ENCODE data around the gene KLF5. TPM values are rescaled to one million over a fixed set of nuclear protein-coding genes. Genes with fewer than 3 reads are reported as not detected.

KLF5 gene
- 4.0 and 7.2 TPM in 2 replicates for total RNA-seq (2021)
- percentile 64 among the genes with signal in this experiment for Bru-seq, nascent RNA
- percentile 57 among the genes with signal in this experiment for BruChase-seq, experiment 1, labeled RNA remaining after a 2-hour chase
- percentile 42 among the genes with signal in this experiment for BruChase-seq, experiment 2, labeled RNA remaining after a 6-hour chase
- long read RNA-seq, transcript KLF5-201 (4 exons, 3,566 nt) = major isoform, 5 of 6 reads
- long read RNA-seq, partial matches to known transcripts = 0 of 6 reads
- long read RNA-seq, other reads (novel, unspliced or antisense) = 1 of 6 reads

DNA sequence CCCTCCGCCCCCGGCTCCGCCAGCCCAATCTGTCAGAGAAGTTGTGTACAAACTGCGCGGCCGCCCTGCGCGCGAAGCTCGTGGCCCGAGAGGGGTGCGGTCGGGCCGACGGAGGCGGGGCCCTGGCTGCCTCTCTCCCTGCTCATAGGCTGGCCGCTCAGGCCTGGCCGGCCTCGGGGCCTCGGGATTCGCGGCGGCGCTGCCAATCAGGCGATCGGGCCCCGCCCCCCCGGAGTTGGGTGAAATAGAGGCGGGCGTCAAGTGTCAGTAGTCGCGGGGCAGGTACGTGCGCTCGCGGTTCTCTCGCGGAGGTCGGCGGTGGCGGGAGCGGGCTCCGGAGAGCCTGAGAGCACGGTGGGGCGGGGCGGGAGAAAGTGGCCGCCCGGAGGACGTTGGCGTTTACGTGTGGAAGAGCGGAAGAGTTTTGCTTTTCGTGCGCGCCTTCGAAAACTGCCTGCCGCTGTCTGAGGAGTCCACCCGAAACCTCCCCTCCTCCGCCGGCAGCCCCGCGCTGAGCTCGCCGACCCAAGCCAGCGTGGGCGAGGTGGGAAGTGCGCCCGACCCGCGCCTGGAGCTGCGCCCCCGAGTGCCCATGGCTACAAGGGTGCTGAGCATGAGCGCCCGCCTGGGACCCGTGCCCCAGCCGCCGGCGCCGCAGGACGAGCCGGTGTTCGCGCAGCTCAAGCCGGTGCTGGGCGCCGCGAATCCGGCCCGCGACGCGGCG lies at the start of gene KLF5:
Gene KLF5, plus strand, starts transcription at position 270 of the 724 bp plus-strand sequence. Its CDS starts 323 bp downstream, at position 593.
- Histone ChIP-seq H3K4me1 (ENCODE audit: insufficient read depth, low read length, poor library complexity, severe bottlenecking) (peaks cover 17% of the 10 kb centered on the region), H3K4me3 (ENCODE audit: low read depth, low read length, poor library complexity, severe bottlenecking) (peak within 1 kb of the TSS; percentile 65), H3K27me3 (replicated peaks; ENCODE audit: insufficient read depth, low read depth, low read length, poor library complexity) (no peaks in the 10 kb centered on the region), H3K36me3 (ENCODE audit: insufficient read depth, low read length, poor library complexity, severe bottlenecking) (no peaks in the 10 kb centered on the region), H3K27ac (ENCODE audit: low read depth, low read length, poor library complexity, severe bottlenecking) (no peak within 1 kb of the TSS), H3K9me3 (ENCODE audit: low read depth, low read length, poor library complexity, severe bottlenecking) (no peaks in the 10 kb centered on the region)
- intact Hi-C loops (cut with micrococcal nuclease; ENCODE audit: unreplicated experiment) = loop anchor here (5.0 kb wide), 2 partner anchors 217 to 368 kb away; no protein-coding TSS in a partner anchor
- ChIA-PET POLR2A (ENCODE audit: low non-redundant PET) (no interaction called here), CTCF (no interaction called here)
- peak; percentile 98 for DNase-seq (ENCODE audit: low spot score)
- BruUV-seq (replicated peaks) = no TSS peak
- TF ChIP-seq, protein P1, sequence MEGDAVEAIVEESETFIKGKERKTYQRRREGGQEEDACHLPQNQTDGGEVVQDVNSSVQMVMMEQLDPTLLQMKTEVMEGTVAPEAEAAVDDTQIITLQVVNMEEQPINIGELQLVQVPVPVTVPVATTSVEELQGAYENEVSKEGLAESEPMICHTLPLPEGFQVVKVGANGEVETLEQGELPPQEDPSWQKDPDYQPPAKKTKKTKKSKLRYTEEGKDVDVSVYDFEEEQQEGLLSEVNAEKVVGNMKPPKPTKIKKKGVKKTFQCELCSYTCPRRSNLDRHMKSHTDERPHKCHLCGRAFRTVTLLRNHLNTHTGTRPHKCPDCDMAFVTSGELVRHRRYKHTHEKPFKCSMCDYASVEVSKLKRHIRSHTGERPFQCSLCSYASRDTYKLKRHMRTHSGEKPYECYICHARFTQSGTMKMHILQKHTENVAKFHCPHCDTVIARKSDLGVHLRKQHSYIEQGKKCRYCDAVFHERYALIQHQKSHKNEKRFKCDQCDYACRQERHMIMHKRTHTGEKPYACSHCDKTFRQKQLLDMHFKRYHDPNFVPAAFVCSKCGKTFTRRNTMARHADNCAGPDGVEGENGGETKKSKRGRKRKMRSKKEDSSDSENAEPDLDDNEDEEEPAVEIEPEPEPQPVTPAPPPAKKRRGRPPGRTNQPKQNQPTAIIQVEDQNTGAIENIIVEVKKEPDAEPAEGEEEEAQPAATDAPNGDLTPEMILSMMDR (conservative IDR thresholded peaks at IDR 0.05; ENCODE audit: low read depth, low read length) = no peak
- no peak for TF ChIP-seq EZH2 (IDR thresholded peaks at IDR 0.05; ENCODE audit: borderline replicate concordance, low read depth, low read length, poor library complexity, severe bottlenecking)

DNA sequence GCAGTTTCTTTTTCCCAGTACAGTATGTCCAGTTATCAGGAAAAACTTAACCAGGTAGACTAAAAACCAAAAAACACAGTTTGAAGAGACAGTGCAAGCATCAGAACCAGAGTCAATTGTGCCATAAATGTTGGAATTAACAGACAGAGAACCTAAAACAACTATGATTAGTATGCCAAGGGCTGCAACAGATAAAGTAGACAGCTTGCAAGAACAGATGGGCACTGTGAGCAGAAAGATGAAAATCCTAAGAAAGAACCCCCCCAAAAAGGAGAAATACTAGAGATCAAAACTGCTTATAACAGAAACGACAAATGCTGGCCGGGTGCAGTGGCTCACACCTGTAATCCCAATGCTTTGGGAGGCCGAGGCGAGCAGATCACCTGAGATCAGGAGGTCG lies 47.1 kb upstream of the KLF5 start:
- CTCF ChIA-PET = no interaction called here

DNA sequence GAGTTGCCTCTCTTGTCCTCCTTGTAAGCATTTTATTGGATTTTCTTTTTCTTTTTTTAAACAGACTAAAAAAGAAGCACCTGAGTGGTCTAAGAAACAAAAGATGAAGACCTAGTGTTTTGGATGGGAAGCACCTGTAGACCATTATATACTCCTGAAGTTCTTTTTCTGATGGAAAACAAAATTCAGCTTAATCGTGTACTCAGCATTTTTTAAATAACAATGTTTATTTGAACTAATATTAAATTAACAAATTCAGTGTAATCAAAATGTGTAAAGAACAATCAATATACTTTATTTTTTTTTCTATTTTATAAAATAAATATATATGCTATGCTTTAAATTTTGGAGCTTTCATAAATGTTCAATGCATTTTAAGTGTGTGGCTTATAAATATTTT lies 43.0 kb upstream of the KLF5 start:
- ChIA-PET CTCF (no interaction called here), POLR2A (ENCODE audit: low non-redundant PET) (no interaction called here)
- no TSS peak for BruUV-seq (replicated peaks)
- Histone ChIP-seq H3K4me3 (ENCODE audit: low read depth, low read length, poor library complexity, severe bottlenecking) (no peak overlapping the region), H3K27ac (ENCODE audit: low read depth, low read length, poor library complexity, severe bottlenecking) (no peak overlapping the region), H3K4me1 (ENCODE audit: insufficient read depth, low read length, poor library complexity, severe bottlenecking) (no peaks in the 10 kb centered on the region), H3K9me3 (ENCODE audit: low read depth, low read length, poor library complexity, severe bottlenecking) (no peaks in the 10 kb centered on the region), H3K36me3 (ENCODE audit: insufficient read depth, low read length, poor library complexity, severe bottlenecking) (no peaks in the 10 kb centered on the region), H3K27me3 (replicated peaks; ENCODE audit: insufficient read depth, low read depth, low read length, poor library complexity) (no peaks in the 10 kb centered on the region)
- no peak for TF ChIP-seq EZH2 (IDR thresholded peaks at IDR 0.05; ENCODE audit: borderline replicate concordance, low read depth, low read length, poor library complexity, severe bottlenecking)
- TF ChIP-seq, protein P1 (conservative IDR thresholded peaks at IDR 0.05; ENCODE audit: low read depth, low read length) = no peak
- DNase-seq (ENCODE audit: low spot score) = no peak
- intact Hi-C loops (cut with micrococcal nuclease; ENCODE audit: unreplicated experiment) = no loop called here

More for the DNA sequence above, 47.1 kb upstream of the KLF5 start:
- intact Hi-C loops (cut with micrococcal nuclease; ENCODE audit: unreplicated experiment) = no loop called here
- H3K4me3 ChIP-seq (ENCODE audit: low read depth, low read length, poor library complexity, severe bottlenecking) = no peak overlapping the region
- POLR2A ChIA-PET (ENCODE audit: low non-redundant PET) = no interaction called here
- no TSS peak for BruUV-seq (replicated peaks)
- no peak for TF ChIP-seq EZH2 (IDR thresholded peaks at IDR 0.05; ENCODE audit: borderline replicate concordance, low read depth, low read length, poor library complexity, severe bottlenecking)
- TF ChIP-seq, protein P1 (conservative IDR thresholded peaks at IDR 0.05; ENCODE audit: low read depth, low read length) = no peak
- DNase-seq (ENCODE audit: low spot score) = no peak
- no peaks in the 10 kb centered on the region for H3K9me3 ChIP-seq (ENCODE audit: low read depth, low read length, poor library complexity, severe bottlenecking)
- no peak overlapping the region for H3K27ac ChIP-seq (ENCODE audit: low read depth, low read length, poor library complexity, severe bottlenecking)
- H3K36me3 ChIP-seq (ENCODE audit: insufficient read depth, low read length, poor library complexity, severe bottlenecking) = no peaks in the 10 kb centered on the region
- no peaks in the 10 kb centered on the region for H3K27me3 ChIP-seq (replicated peaks; ENCODE audit: insufficient read depth, low read depth, low read length, poor library complexity)
- no peaks in the 10 kb centered on the region for H3K4me1 ChIP-seq (ENCODE audit: insufficient read depth, low read length, poor library complexity, severe bottlenecking)
